ENCODE results near the gene GNRH2.
A peak's percentile ranks its signal among the peaks of the same experiment; 100 is the strongest.
"Not testable (repeated sequence)": the region's sequence is repeated elsewhere in the genome, so short reads cannot be mapped to it uniquely, and the experiment has no call there.

Gene GNRH2

GRCh38 chr20:3074812-3075211 lies 31.4 kb downstream of the GNRH2 start:
- DNase-seq: no peak

- DNase-seq: not testable (repeated sequence)
Measured at GRCh38 chr20:3075315-3075714, 31.9 kb downstream of the GNRH2 start.

DNA sequence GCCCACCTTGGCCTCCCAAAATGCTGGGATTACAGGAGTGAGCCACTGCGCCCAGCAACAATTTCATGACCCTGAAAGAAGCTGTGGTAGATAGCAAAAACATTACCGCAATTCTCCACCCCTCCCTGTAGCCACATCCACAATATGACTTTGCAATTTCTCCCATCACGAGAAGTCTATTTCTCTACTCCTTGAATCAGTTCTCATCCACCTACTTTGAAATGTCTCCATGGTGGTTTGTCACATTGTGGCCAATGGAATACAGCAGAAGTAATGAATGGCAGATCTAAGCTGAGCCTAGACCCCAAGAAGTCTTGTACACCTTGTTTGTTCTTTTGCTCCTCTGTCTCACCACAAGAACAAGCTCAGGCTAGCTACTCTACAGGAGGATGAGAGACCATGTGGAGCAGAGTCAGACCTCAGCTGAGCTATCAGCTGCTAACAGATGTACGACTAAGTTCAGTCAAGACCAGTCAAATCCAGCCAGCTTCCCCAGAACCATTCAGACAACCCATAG lies 34.3 kb downstream of the GNRH2 start:
- no peak for DNase-seq

DNA sequence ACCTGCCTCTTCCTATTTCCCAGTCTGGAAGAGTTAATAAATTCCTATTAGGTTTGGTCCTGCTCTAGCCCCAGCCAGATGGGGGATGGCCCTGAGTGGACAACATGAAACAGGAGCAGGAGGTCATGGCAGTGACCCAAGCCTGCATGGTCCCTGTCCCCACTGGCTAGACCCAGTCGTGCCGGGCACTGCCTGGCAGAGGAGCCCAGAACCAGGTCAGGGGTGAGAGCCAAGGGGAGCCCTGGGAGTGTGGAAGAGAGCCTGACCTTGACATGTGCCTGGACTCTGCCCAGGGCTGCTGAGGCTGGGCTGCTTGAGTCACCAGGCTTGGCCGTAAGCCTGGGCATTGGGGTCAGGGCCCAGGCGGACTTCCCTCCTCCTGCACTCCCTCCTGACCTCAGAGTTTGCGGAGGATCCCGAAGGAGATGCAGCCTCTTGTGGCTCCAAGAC lies 37.5 kb downstream of the GNRH2 start:
- DNase-seq: no peak

- DNase-seq: no peak
Measured at GRCh38 chr20:3081641-3082040, 38.2 kb downstream of the GNRH2 start.

GRCh38 chr20:3082306-3082951 lies 39.0 kb downstream of the GNRH2 start:
- no peak for DNase-seq

- DNase-seq: no peak
Measured at GRCh38 chr20:3082955-3083952, 39.8 kb downstream of the GNRH2 start.

DNA sequence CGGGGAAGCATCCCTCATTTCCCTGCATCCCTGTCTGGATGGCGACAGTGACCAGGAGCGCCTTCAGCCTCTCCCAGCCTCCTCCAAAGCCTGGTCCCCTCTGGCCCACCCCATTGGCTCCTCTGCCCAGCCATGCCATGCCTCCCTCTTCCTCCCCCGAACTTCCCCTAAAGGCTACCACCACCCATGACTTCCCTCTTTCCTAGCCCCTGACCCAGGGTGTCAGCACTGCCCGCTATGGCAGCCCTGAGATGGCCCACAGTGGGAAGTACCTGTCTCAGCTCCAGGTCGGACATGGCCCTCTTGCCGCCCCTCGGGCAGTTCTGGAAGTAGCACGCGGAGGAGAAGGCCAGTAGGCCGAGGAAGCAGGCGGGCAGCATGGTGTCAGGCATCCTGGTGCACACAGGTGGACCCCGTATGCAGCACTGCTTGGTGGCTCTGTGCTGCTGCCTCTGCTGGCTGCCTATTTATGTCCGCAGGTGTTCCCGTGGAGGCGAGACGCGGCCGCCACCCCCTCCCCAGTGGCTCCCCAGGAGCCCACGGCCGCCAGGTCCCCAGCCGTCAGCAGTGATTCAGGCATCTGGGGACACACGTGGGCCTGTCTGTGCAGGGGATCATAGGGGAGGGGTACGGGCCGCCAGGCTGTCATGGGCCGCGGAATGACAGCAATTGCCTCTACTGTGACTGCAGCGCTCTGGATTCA lies 41.0 kb downstream of the GNRH2 start, which contains the start of gene AVP:
Gene AVP, minus strand, starts transcription at position 442 of the 703 bp plus-strand sequence. Its CDS starts 50 bp downstream, at position 392.
- no peak for DNase-seq

- no peak for DNase-seq
Measured at GRCh38 chr20:3084986-3085360, 41.6 kb downstream of the GNRH2 start.

DNA sequence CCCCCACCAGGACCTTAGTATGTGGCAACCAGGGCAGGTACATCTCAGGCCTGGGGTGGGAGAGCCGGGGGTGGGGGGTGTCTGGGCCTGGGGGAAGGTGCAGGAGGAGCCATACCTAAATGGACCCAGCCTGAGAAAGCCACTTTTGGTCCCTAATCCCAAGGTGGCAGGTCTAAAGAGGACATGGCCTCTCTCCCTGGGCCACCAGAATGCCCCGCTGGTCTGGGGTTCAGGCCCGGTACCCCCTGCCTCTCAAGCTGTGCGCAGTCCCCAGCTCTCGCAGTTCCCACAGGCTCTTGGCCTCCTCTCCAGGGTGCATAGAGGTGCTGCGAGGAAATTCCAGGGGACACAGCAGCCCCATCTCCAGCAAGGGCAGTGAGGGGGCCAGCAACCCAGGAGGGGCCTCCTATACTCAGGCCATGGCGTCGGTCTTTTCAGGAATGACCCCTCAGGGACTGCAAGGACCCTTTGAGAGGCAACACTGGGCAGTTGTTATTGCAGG lies 42.2 kb downstream of the GNRH2 start:
- DNase-seq: no peak

- DNase-seq: no peak
Measured at GRCh38 chr20:3088031-3088430, 44.6 kb downstream of the GNRH2 start.

DNA sequence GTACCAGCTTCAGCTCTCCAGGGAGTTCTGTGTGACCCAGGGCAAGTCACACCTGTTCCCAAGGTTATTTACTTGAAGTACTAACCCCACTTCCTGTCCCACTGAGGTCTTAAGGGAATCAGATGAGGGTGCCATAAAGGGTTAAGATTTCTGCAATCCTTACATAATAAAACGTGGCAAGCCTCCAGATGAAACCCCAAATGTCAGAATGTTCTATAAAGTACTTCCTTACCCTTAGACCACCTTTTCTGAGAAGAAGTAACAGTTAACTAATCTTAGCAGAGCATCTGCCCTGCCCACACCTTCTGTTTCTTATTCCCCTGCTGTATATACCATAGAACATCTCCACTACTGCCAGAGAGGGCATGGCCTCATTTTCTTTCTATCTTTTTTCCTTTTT lies 47.1 kb downstream of the GNRH2 start:
- DNase-seq: no peak

DNA sequence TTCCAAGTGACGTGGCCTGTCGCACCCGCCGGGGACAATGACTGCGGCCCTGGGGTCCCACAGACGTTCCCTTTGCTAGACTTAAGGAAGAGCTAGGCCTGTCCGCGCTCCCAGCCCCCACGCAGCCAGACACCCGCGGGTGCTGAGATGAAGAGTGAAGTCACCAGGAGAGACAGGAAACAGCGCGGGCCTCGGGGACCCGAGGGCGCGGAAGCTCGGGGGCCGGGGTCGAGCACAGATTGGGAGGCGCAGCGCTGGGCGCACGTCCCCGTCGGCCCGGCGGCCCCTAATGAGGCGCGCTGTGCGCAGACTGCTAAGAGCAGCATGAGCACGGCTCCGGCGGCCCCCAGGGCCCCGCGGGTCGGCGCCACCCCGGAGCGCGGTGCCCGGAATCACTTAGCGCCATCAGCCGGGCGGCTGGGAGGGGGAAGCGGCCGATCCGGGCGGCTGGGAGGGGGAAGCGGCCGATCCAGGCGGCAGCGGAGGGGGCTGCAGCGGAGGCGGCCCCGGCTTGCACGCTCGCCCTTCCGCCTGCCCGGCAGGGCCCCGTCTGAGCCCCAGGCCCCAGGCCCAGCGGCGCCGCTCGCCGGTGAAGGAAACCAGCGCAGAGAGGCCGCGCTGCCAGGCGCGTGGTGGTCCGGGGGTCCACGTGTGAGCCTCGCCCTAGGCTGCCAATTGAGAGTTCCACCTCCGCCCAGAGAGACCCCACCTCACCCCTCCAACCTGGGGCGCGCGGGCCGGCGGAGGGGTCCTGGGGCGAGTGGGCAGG lies 49.4 kb downstream of the GNRH2 start:
- DNase-seq: peak; percentile 34

DNA sequence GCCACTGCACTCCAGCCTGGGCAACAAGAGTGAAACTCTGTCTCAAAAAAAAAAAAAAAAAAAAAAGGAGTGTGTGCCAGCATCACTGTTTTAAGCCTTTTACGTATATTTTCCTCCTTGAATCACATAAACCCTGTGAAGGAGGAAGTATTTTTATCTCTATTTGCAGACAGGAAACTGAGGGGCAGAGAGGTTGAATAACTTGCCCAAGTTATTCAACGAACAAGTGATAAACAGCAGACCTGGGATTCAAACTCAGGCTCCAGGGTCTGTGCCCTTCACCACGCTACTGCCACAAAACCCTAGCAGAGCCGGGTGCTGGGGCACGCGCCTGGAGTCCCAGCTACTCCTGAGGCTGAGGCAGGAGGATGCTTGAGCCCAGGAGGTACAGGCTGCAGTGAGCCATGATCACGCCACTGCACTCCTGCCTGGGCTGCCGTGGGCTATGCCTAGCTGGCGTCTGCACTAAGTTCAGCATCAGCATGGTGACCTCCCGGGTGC lies 50.5 kb downstream of the GNRH2 start:
- DNase-seq: peak; percentile 54

GRCh38 chr20:3094848-3095629 lies 51.6 kb downstream of the GNRH2 start:
- no peak for DNase-seq
